ENCODE measurements around the gene TSPAN6.

The TSPAN6 gene

DNA sequence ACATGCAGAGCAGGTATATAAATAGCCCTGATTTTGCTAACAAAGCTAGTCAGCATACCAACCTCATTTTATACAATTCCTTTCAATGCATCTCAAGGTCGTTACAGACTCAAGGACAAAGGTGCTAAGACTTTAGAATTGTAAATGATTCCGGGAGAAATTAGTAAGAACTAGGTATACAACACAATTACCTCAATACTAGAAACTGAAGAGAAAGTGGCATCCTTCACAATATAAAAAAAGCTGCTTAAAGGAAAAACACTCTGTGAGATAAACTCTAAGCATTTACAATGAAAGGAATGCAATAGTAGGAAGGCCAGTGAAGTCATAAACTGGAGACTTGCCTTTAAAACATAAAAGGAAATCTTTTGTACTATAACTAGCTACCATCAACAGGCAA, 40.0 kb downstream of the TSPAN6 start:
- Histone ChIP-seq H4K20me1 (ENCODE audit: insufficient read depth, low read length, poor library complexity, severe bottlenecking) (no peaks in the 10 kb centered on the region), H3K4me2 (ENCODE audit: low read depth, low read length, poor library complexity, severe bottlenecking) (no peak overlapping the region), H3K9ac (ENCODE audit: low read depth, low read length, poor library complexity, severe bottlenecking) (no peak overlapping the region), H3K9me2 (replicated peaks; ENCODE audit: low read depth, low read length) (no peaks in the 10 kb centered on the region), H3K9me3 (ENCODE audit: insufficient read depth, low read depth, low read length) (no peaks in the 10 kb centered on the region), H3K36me3 (ENCODE audit: insufficient read depth, low read length) (no peaks in the 10 kb centered on the region), H3K27me3 (ENCODE audit: insufficient read depth, low read length, poor library complexity, severe bottlenecking) (no peaks in the 10 kb centered on the region), H3F3A (ENCODE audit: low read depth) (no peaks in the 10 kb centered on the region), H3K4me3 (ENCODE audit: low read length, poor library complexity, severe bottlenecking) (no peak overlapping the region), H3K79me2 (ENCODE audit: insufficient read depth, low read length) (no peaks in the 10 kb centered on the region), H2AFZ (ENCODE audit: low read length) (no peak overlapping the region), H3K4me1 (ENCODE audit: insufficient read depth, low read length, poor library complexity, severe bottlenecking) (no peaks in the 10 kb centered on the region)
- no peak for TF ChIP-seq EZH2phosphoT487 (IDR thresholded peaks at IDR 0.05; ENCODE audit: borderline replicate concordance)
- TF ChIP-seq, protein P1, sequence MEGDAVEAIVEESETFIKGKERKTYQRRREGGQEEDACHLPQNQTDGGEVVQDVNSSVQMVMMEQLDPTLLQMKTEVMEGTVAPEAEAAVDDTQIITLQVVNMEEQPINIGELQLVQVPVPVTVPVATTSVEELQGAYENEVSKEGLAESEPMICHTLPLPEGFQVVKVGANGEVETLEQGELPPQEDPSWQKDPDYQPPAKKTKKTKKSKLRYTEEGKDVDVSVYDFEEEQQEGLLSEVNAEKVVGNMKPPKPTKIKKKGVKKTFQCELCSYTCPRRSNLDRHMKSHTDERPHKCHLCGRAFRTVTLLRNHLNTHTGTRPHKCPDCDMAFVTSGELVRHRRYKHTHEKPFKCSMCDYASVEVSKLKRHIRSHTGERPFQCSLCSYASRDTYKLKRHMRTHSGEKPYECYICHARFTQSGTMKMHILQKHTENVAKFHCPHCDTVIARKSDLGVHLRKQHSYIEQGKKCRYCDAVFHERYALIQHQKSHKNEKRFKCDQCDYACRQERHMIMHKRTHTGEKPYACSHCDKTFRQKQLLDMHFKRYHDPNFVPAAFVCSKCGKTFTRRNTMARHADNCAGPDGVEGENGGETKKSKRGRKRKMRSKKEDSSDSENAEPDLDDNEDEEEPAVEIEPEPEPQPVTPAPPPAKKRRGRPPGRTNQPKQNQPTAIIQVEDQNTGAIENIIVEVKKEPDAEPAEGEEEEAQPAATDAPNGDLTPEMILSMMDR (conservative IDR thresholded peaks at IDR 0.05; ENCODE audit: low read length), result no peak

DNA sequence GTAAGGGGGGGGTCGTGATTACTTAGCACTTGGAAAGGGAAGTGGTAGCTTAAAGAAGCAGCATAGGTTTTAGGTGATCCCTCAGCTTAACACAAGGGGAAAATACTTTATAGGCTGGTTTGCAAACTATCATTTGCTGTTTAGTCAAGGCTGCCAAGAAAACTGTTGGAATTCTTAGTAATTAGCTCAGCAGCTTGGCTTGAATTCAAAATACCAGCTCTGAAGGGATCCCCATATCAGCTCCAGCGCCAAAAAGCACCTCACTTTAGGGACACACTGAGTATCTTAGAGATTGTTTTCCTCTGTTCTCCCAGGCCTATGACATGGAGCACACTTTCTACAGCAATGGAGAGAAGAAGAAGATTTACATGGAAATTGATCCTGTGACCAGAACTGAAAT, 43.0 kb downstream of the TSPAN6 start:
- H3F3A ChIP-seq (ENCODE audit: low read depth), result no peaks in the 10 kb centered on the region
- H3K4me3 ChIP-seq (ENCODE audit: low read length, poor library complexity, severe bottlenecking), result no peak overlapping the region
- H3K9me3 ChIP-seq (ENCODE audit: insufficient read depth, low read depth, low read length), result no peaks in the 10 kb centered on the region
- H2AFZ ChIP-seq (ENCODE audit: low read length), result no peak overlapping the region
- no peaks in the 10 kb centered on the region for H4K20me1 ChIP-seq (ENCODE audit: insufficient read depth, low read length, poor library complexity, severe bottlenecking)
- H3K36me3 ChIP-seq (ENCODE audit: insufficient read depth, low read length), result no peaks in the 10 kb centered on the region
- no peaks in the 10 kb centered on the region for H3K27me3 ChIP-seq (ENCODE audit: insufficient read depth, low read length, poor library complexity, severe bottlenecking)
- no peaks in the 10 kb centered on the region for H3K4me1 ChIP-seq (ENCODE audit: insufficient read depth, low read length, poor library complexity, severe bottlenecking)
- no peak for TF ChIP-seq EZH2phosphoT487 (IDR thresholded peaks at IDR 0.05; ENCODE audit: borderline replicate concordance)
- TF ChIP-seq, protein P1 (conservative IDR thresholded peaks at IDR 0.05; ENCODE audit: low read length), result no peak
- no peak overlapping the region for H3K4me2 ChIP-seq (ENCODE audit: low read depth, low read length, poor library complexity, severe bottlenecking)
- H3K9ac ChIP-seq (ENCODE audit: low read depth, low read length, poor library complexity, severe bottlenecking), result no peak overlapping the region
- no peaks in the 10 kb centered on the region for H3K79me2 ChIP-seq (ENCODE audit: insufficient read depth, low read length)
- H3K9me2 ChIP-seq (replicated peaks; ENCODE audit: low read depth, low read length), result no peaks in the 10 kb centered on the region

DNA sequence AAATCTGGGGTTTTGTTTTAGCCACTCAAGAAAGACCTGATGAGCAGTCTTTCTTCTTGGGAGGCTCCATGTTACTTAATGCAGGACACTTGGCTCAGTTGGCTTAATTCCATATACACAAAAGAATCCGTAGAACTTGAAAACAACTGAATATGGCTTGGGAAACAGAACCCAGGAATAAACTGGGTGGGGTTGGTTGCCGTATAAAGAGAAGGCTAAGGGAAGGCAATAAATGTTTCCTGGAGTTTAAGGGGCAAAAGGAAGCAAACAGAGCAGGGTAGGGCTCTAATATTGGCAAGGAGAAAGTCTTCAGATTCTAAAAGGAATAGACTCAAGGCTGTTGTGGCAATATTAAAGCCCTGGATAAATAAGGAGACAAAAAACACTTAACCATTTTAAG, 43.5 kb downstream of the TSPAN6 start:
- Histone ChIP-seq H3K9me2 (replicated peaks; ENCODE audit: low read depth, low read length) (no peaks in the 10 kb centered on the region), H4K20me1 (ENCODE audit: insufficient read depth, low read length, poor library complexity, severe bottlenecking) (no peaks in the 10 kb centered on the region), H3K4me2 (ENCODE audit: low read depth, low read length, poor library complexity, severe bottlenecking) (no peak overlapping the region), H2AFZ (ENCODE audit: low read length) (no peak overlapping the region), H3K79me2 (ENCODE audit: insufficient read depth, low read length) (no peaks in the 10 kb centered on the region), H3K36me3 (ENCODE audit: insufficient read depth, low read length) (no peaks in the 10 kb centered on the region), H3K27me3 (ENCODE audit: insufficient read depth, low read length, poor library complexity, severe bottlenecking) (no peaks in the 10 kb centered on the region), H3F3A (ENCODE audit: low read depth) (no peaks in the 10 kb centered on the region), H3K4me3 (ENCODE audit: low read length, poor library complexity, severe bottlenecking) (no peak overlapping the region), H3K9me3 (ENCODE audit: insufficient read depth, low read depth, low read length) (no peaks in the 10 kb centered on the region), H3K4me1 (ENCODE audit: insufficient read depth, low read length, poor library complexity, severe bottlenecking) (no peaks in the 10 kb centered on the region), H3K9ac (ENCODE audit: low read depth, low read length, poor library complexity, severe bottlenecking) (no peak overlapping the region)
- no peak for TF ChIP-seq EZH2phosphoT487 (IDR thresholded peaks at IDR 0.05; ENCODE audit: borderline replicate concordance)
- TF ChIP-seq, protein P1 (conservative IDR thresholded peaks at IDR 0.05; ENCODE audit: low read length), result no peak
